Endothelial cell of hepatic sinusoid (primary cell): ENCODE measurements around the gene GORAB.

Source experiments
- in situ Hi-C: cut with HindIII; loops from 2 replicates; pipeline ENCODE4 v1.10.0; 2017; ENCODE audit warnings: low sequenced_read_pairs

The GORAB gene, protein sequence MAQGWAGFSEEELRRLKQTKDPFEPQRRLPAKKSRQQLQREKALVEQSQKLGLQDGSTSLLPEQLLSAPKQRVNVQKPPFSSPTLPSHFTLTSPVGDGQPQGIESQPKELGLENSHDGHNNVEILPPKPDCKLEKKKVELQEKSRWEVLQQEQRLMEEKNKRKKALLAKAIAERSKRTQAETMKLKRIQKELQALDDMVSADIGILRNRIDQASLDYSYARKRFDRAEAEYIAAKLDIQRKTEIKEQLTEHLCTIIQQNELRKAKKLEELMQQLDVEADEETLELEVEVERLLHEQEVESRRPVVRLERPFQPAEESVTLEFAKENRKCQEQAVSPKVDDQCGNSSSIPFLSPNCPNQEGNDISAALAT

DNA sequence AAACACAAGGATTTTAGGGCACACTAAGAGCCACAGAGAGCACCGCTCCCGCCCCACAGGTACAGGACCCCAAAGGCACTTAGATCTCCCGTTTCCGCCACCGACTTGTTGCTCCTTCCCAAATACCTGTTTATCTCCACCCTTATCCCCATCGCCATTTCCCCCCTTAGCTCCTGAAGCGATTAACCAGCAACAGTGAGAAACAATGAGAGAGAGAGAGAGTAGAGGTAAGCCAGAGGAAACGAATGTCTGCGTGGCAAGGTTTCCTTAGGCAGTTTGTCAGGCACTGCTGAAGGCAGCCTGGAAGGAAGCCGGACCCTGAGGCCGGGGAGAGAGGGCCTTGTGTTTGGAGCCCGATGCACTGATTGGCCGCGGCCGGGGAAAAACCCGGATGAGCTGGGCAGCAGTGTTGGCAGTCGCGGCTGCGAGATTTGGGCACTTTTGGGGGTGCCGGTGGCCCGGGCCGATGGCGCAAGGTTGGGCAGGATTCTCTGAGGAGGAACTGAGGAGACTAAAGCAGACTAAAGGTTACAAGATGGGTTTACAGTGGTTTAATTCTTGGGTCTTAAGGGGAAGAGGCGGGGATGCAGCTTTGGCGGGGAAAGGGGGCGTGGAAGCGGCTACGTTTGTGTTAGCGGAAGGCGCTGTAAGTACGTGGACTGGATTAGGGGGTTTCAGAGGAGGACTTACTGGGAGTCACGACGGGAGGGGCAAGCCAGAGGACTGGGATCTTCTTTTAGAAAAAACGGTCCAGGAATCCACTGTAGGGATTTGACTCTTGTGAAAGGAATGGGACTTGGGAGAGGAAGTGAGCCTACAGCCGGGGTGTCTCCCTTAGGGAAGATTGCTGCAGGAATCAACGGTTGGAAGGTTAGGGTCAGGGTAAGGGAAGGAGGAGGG, at the start of gene GORAB:
TSS of gene GORAB (plus strand) at position 409 of the 900 bp plus-strand sequence. CDS start at position 467, 58 bp downstream.
- in situ Hi-C loops, result no loop called here

DNA sequence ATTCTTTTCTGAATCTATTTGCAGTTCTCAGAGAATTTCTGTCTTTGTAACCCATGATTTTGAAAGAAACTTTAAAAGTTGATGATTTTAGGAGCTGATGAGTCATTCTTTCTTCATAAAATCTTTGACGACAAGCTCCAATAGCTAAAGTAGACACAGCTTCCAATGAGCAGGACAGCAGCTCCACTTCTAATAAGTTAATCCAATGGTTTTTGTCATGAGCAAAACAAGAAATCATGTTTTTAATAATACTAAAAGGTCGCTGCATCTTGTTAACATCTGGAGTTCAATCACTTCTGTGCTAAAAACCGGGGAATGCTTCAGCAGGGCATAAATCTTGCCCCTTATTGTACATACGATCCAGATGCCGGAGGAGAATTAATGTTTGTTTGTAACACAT, 48.9 kb upstream of the GORAB start:
- in situ Hi-C loops, result no loop called here

DNA sequence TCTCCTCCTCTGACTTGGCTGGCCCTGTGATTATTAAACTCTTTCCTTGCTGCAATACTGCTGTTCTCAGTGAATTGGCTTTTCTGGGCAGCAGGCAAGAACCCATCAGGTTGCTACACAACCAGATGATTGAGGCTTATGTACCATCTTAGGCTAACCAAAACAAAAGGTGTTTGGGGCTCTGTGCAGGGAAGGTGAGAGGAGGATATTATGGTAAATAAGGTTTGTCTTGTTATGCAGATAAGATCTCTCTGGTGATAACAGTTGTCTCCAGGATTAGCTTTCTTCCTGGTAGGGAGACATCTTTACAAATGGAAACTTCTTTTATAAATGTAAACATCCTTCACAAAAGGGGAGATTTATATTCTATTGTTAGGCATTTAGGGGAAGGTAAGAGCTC, 44.5 kb upstream of the GORAB start:
- in situ Hi-C loops, result no loop called here

DNA sequence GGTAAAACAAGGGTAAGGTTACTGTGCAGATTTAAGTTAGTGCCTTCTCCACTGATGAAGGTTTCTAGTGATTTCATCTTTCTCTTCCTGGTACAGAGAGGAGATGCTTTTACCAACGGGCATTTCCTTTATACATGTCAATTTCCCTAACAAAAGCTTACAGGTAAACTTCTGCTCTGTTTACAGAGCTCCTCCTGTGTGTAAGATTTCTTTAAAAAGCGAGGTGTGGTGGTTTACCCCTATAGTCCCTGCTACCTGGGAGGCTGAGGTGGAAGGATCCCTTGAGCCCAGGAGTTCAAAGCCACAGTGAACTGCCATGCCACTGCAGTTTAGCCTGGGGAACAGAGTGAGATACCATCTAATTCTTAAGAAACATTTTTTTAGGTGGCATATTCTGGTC, 40.7 kb upstream of the GORAB start:
- in situ Hi-C loops, result no loop called here

DNA sequence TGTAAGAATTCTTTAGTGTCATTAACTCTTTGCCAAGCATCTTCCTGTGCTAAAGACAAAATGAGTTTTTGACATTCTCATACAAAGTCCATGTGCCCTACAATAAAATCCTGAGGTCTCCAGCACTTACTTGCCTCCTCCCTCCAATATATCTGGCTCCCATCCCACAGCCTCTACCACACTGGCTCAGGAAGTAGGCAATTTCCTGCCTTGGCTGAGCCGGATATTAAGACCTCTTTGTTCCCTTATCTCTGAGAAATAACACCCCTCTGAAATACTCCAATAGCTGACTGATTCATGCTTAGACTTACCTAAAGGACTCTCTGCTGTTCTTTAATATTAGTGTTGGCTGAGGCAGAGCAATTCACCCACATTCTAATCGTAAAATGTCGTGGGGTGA, 37.6 kb upstream of the GORAB start:
- in situ Hi-C loops, result no loop called here

DNA sequence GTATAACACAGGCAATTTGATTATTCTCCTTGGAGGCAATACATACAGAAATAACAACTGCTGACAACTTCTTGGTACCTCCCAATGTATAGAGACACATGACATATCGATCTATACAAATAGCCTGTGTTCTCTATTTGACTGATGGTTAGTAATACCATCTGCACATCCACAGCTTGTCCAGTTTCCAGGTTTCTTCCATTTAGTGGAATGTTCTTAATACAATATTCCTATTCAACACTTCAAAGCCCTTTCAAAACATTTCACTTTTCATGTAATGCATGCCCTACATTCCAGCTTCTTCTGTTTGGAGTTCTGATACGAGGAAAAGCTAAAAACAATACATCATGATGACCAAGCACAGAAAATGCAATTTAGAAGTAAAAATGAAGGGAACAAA, 37.0 kb upstream of the GORAB start:
- in situ Hi-C loops, result no loop called here

DNA sequence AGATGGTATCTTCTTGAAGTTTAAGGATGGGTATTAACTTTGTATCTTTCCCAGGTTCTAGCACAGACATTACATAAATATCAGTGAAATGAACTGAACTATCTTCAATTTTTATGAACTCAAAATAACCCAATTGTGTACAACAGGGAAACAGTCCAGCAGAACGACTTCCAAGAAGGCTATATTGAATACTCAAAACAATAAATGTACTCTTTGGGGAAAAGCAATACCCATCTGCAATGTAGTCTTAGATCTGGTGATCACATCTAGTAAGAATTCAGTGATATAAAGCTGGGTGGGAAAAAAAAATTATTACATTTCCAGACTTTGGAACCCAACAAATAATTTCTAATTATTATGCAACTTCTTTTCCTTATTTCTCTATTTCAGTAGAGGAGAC, 33.1 kb upstream of the GORAB start:
- in situ Hi-C loops, result no loop called here

DNA sequence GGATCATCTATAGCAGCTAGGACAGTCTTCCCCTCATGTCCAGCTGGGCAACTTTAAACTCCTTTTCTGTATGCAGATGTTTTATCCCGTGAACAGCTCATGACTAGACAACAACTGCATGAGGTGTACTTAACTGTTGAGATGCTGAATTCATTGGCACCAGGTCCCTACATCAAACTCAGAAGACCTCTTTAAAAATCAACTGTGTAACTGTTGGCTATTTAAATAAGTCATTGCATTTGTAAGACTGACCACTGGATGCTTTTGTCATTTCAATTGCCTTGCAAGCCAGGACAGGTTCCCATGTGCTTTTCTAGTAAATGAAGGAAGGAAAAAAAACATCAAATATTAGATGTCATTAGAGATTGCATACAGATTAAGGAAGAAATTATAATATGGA, 28.3 kb upstream of the GORAB start:
- in situ Hi-C loops, result no loop called here

DNA sequence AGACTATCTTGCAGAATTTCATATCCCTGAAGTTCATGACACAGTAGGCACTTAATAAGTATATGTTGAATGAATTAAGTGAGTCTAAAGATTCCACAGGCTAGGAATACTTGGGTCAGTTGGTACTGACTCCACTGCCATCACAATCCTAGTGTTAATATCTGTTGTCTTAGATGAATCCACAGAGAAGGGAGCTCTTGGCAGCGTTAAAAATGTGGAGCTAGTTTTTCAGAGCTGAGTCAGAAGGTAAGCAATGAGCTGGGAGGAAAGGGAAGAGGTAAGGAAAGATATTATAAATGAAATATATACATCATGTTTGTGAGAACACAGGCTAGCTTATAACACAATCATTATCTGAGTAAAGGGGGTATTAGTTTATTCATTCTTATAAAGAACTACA, 21.8 kb upstream of the GORAB start:
- in situ Hi-C loops, result no loop called here

DNA sequence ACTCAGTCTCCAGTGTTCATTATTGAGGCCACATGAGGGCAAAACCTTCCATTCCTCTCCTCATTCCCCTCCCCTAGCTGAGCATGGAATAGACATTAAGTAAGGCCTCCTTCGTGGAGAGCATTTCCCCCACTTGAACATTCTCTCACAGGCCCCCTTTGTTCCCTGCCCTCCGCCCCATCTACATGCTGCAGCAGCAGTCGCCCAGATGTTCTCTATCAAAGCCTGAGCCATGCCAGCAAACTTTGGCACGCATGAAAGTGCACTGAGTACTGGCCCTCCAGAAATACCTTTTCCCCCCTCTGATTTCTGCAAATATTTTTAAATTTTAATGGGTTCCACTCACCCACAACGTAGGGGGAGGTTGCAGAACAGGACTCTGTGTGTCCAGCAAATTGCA, 20.9 kb upstream of the GORAB start:
- in situ Hi-C loops, result no loop called here

DNA sequence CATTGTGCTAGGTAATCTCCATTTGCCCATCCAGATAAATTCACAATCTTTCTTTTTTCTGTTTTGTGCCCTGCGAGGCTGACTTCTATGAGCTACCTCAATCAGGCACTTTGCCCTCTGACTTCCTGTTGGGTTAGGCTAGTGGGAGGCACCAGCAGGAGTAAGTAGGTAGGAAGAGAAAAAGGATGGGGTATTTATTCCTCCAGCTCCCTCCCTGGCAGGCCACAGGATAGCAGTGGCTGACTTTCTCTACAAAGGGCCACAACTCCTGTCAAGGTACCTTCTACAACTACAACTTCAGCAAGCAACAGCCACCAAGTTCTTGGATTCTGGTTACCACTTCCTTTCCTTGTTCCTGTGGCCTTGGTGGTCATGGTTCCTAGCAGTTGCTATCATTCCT, 18.8 kb upstream of the GORAB start:
- in situ Hi-C loops, result no loop called here

DNA sequence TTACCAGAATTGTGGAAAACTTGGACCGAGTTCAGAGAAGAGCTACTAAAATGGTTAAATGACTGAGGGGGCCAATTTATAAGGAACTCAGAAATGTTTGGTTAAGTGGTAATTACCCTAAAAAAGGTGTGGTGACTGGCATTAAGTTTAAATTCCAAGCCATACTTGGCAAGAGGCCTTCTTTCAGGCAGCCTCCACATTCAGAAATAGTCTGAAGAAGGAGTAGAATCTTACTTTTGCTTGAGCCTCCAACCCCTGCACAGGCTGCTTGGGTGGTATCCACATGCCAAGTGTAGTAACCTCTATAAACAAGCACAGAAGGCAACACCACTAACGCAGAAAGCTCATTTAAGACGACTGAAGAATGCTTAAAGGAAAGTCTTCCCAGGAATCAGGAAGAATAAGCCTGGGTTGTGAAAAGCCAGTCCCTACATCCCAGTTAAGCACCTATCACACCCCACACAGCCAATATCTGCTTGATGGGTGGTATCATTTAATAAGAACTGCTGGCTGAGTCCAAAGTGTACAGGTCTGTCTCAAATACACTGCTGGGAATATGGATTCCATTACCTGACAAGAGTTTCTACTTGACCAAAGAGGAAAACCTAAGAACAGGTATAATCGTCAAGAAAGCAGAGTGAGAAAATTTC, 13.7 kb upstream of the GORAB start:
- in situ Hi-C loops, result no loop called here

DNA sequence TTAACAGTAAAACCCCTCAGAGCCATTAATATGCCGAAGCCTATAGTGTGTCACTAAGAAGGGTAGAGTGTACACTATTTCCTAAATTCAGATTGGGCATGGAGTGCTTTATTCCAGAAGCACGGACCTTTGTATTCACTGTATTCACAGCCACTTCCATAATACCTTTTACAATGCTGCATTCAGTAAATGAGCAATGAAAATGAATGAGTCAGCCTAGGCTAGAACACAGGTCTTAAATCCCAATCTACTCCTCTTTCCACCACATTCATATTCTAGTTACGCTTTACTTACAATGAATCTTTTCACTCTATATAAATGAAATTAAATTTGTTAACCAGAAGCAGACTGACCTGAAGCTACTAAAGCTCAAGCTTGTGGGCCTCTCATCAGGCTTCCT, 13.0 kb upstream of the GORAB start:
- in situ Hi-C loops, result no loop called here

DNA sequence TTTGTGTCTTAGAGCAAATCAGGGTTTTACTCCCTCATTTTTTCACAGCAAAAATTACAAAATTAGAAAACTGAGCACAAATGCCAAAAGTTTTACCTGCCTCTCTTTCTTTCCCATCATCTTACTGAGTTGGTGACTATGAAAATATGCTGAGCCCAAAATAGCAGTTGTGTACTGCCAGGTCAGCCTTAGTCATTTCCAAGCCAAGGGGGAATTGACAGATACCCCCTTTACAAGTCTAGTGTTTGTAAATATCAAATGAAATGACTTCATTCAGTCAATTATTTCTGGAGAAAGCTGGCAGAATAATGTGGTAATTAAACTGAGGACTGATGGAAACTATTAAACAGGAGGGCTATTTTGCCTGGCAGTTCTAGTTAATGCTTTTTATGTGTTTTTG, 11.4 kb upstream of the GORAB start:
- in situ Hi-C loops, result no loop called here

DNA sequence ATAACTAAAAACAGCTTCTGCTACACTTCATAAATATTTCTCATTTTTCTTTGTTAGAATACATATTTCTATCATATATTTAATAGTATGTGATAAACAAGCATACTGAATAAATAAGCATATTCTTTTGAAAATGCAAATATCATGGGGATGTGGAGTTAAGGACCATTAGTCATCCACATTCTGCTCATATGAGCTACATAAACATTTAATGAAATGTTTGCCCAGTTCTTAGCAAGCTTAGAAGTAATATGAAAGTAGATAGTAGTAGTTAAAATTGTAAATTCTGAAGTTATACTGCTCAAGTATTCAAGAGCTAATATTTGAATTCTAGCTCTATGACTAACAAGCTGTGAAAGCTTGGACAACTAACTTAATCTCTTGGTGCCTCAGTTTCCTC, 10.1 kb upstream of the GORAB start:
- in situ Hi-C loops, result no loop called here

DNA sequence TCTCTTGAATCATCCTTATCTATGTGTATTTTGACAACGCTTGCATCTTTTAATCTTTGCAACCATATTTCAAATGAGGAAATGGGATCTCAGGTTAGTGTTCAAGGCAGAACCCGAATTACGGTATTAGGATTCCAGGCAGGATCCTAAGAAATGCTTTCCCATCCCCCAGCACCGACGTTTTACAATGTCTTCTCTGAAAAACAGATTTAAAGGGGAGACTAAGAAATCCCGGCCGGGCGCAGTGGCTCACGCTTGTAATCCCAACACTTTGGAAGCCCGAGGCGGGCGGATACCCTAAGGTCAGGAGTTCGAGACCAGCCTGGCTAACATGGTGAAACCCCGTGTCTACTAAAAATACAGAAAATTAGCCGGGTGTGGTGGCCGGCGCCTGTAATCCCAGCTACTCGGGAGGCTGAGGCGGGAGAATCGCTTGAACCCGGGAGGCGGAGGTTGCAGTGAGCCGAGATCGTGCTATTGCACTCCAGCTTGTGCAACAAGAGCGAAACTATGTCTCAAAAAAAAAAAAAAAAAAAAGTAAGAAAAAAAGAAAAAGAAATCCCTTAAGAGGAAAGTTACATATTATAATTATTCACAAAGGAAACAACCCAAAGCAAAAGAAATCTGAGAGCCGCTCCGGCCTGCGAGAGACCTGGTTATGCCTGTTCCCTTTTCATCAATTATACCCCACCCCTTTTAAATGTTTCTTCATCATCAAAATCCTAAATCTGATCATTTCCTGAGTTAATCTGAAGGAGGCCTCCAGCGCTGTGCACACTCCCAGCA, 801 bp upstream of the GORAB start:
- in situ Hi-C loops, result no loop called here

DNA sequence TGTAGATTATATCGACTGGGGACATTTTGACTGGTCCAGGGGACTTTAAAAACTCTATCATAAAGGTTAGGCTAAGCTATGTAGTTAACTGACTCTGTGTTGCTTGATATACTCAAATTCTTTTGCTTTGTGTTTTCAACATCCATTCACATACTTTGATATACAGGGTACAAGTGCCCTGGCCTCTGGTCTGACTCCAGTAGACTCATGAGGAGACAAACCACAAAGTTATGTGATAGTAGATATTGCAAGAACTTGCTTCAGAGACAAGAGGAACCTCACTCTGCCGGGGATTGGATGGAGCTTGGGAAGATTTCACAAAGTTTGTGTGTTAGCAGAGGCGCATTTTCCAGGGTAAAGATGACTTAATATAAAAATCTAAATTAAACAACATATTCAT, 1.3 kb downstream of the GORAB start:
- in situ Hi-C loops, result no loop called here

DNA sequence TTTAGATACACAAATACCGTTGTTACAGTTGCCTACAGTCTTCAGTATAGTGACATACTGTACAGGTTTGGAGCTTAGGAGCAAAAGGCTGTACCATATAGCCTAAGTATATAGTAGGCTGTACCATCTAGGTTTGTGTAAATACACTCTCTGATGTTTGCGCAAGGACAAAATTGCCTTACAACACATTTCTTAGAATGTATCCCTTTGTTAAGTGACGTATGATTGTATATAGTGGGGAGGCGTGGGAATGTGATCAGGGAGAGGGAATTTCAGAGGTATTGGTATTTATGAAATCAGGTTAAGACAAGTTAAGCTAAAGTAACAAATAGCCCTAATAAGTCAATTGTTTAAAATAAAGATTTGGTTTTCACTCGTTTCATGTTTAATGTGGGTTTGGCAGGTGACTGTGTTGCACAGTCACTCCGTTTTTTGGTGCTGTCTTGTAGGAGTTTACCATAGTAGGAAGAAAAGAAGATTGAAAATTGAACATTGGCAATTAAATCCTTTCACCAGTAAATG, 2.7 kb downstream of the GORAB start:
- in situ Hi-C loops, result loop anchor here (5.0 kb wide), 1 partner anchor 63 kb away; no protein-coding TSS in a partner anchor

DNA sequence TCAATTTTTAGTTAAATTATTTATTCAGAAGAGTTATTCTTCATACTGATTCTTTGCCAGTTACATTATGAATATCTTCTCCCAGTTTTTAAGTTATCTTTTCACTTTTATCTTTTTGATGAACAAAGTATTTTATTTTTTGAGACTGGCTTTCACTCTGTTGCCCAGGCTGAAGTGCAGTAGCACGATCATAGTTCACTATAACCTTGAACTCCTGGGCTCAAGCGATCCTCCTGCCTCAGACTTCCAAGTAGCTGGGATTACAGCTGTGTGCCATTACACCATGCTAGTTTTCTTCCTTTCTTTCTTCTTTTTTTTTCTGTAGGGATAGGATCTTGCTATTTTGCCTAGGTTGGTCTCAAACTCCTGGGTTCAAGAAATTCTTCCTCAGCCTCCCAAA, 3.5 kb downstream of the GORAB start:
- in situ Hi-C loops, result loop anchor here (5.0 kb wide), 1 partner anchor 62 kb away; no protein-coding TSS in a partner anchor

DNA sequence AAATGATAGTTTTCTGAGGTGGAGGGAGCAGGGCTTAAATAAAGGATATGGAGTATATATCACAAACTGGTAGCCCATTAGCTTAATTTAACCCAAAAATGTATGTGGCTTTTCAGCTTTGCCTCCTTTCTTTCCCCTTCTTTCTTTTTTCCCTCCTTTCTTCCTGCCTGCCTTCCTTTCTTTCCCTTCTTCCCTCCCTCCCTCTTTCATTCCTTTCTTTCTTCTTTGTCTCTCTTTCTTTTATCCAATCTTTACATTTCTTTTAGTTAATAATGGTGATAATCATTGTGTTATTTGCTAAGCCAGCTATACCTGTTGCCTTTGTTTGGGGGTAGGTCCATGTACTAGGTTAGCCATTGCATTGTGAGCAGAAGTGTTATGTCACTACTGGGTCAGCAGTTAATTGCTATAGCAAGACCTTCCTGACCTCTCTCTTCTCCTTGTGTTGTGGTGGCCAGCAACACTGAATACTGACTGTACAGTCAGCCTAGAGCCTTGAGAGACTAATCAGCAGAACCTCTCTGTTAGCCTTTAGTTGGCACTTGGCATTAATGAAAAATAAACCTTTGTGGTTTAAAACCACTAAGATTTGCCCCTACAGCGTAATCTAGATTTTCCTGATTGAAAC, 5.1 kb downstream of the GORAB start:
- in situ Hi-C loops, result loop anchor here (5.0 kb wide), 1 partner anchor 60 kb away; no protein-coding TSS in a partner anchor
